ENCODE measurements around the gene ABHD16A. TPM values are rescaled to one million over a fixed set of nuclear protein-coding genes. Genes with fewer than 3 reads are reported as not detected.

Gene ABHD16A
- total and polyA plus RNA-seq, 5 donors = 28.1 to 37.0 (median 30.1) TPM

GRCh38 chr6:31643818-31644454 is 59.2 kb downstream of the ABHD16A start:
- no peaks in the 10 kb centered on the region for H3K4me1 ChIP-seq (ENCODE audit: control insufficient read depth, insufficient read depth, low read length)
- H3K9me3 ChIP-seq (ENCODE audit: control insufficient read depth, low read length) = no peaks in the 10 kb centered on the region
- no peak overlapping the region for H3K4me3 ChIP-seq (ENCODE audit: low read length)
- WGBS = 90% methylated on average over 17 of the region's 17 CpGs
- no peak overlapping the region for H3K27ac ChIP-seq (ENCODE audit: low read length)
- ATAC-seq (no peak), DNase-seq (peak in 1 of 3 donors; percentile 16)
- intact Hi-C loops (cut with DNase I) = no loop called here
- no peaks in the 10 kb centered on the region for H3K27me3 ChIP-seq (ENCODE audit: control insufficient read depth, insufficient read depth)

GRCh38 chr6:31642798-31643570 is 60.1 kb downstream of the ABHD16A start:
- 85% methylated on average over 6 of the region's 6 CpGs for WGBS

GRCh38 chr6:31641370-31641769 is 61.8 kb downstream of the ABHD16A start:
- Histone ChIP-seq H3K4me1 (ENCODE audit: control insufficient read depth, insufficient read depth, low read length) (no peaks in the 10 kb centered on the region), H3K9me3 (ENCODE audit: control insufficient read depth, low read length) (no peaks in the 10 kb centered on the region), H3K4me3 (ENCODE audit: low read length) (no peak overlapping the region), H3K27me3 (ENCODE audit: control insufficient read depth, insufficient read depth) (no peaks in the 10 kb centered on the region), H3K27ac (ENCODE audit: low read length) (no peak overlapping the region)
- DNase-seq = no peak
- no peak for ATAC-seq
- WGBS = 89% methylated on average over 4 of the region's 4 CpGs
- intact Hi-C loops (cut with DNase I) = no loop called here

More at GRCh38 chr6:31642798-31643570, 60.1 kb downstream of the ABHD16A start:
- ATAC-seq = no peak
- Histone ChIP-seq H3K9me3 (ENCODE audit: control insufficient read depth, low read length) (no peaks in the 10 kb centered on the region), H3K4me3 (ENCODE audit: low read length) (no peak overlapping the region), H3K27me3 (ENCODE audit: control insufficient read depth, insufficient read depth) (no peaks in the 10 kb centered on the region), H3K4me1 (ENCODE audit: control insufficient read depth, insufficient read depth, low read length) (no peaks in the 10 kb centered on the region), H3K27ac (ENCODE audit: low read length) (no peak overlapping the region)
- no peak for DNase-seq
- intact Hi-C loops (cut with DNase I) = no loop called here

DNA sequence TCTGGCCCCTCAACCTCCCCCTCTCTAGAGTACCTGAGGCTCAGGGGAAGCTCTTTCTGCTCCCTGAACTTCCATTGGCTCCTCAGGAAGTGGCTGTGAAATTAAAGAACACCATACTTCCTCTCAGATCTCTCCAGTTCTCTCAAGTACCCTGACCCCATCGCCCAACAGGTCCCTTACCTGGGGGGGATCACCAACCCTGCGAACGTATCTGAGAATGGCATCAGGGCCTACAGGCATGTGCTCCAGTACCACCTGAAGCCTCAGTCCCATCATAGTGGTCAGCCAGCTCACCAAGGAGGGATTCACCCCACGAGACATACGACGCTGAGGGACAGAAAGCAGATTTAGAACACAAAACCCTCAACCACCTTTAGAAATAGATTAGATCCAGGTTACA is 62.5 kb downstream of the ABHD16A start:
- Histone ChIP-seq H3K27me3 (ENCODE audit: control insufficient read depth, insufficient read depth) (no peaks in the 10 kb centered on the region), H3K4me3 (ENCODE audit: low read length) (no peak overlapping the region), H3K4me1 (ENCODE audit: control insufficient read depth, insufficient read depth, low read length) (no peaks in the 10 kb centered on the region), H3K9me3 (ENCODE audit: control insufficient read depth, low read length) (no peaks in the 10 kb centered on the region), H3K27ac (ENCODE audit: low read length) (no peak overlapping the region)
- ATAC-seq = no peak
- DNase-seq = no peak
- intact Hi-C loops (cut with DNase I) = no loop called here
- whole genome bisulfite sequencing = 93% methylated on average over 6 of the region's 6 CpGs

GRCh38 chr6:31639449-31639861 is 63.7 kb downstream of the ABHD16A start:
- WGBS = 79% methylated on average over 10 of the region's 10 CpGs
- no peak overlapping the region for H3K27ac ChIP-seq (ENCODE audit: low read length)

GRCh38 chr6:31639043-31639442 is 64.1 kb downstream of the ABHD16A start:
- no peak for DNase-seq
- no peaks in the 10 kb centered on the region for H3K9me3 ChIP-seq (ENCODE audit: control insufficient read depth, low read length)
- H3K4me3 ChIP-seq (ENCODE audit: low read length) = no peak overlapping the region
- no peak overlapping the region for H3K27ac ChIP-seq (ENCODE audit: low read length)
- no peak for ATAC-seq
- intact Hi-C loops (cut with DNase I) = no loop called here
- H3K4me1 ChIP-seq (ENCODE audit: control insufficient read depth, insufficient read depth, low read length) = no peaks in the 10 kb centered on the region
- 80% methylated on average over 9 of the region's 9 CpGs for WGBS
- H3K27me3 ChIP-seq (ENCODE audit: control insufficient read depth, insufficient read depth) = no peaks in the 10 kb centered on the region

More at GRCh38 chr6:31639449-31639861, 63.7 kb downstream of the ABHD16A start:
- intact Hi-C loops (cut with DNase I) = no loop called here
- no peaks in the 10 kb centered on the region for H3K4me1 ChIP-seq (ENCODE audit: control insufficient read depth, insufficient read depth, low read length)
- ATAC-seq (no peak), DNase-seq (no peak)
- no peaks in the 10 kb centered on the region for H3K27me3 ChIP-seq (ENCODE audit: control insufficient read depth, insufficient read depth)
- H3K4me3 ChIP-seq (ENCODE audit: low read length) = no peak overlapping the region
- no peaks in the 10 kb centered on the region for H3K9me3 ChIP-seq (ENCODE audit: control insufficient read depth, low read length)

Small RNA genes lying within 50 kb of the gene (microRNA-seq; reads per million reads assigned to microRNA genes)
- 0.54 to 1.3 reads per million in 2 donors for gene MIR4646

Other genes starting within 250 kb of the ABHD16A start
Only the 30 nearest of the 39 such genes appear.
- 1 to 10 TPM; 1.7 to 3.8 (median 2.6) TPM for gene ATP6V1G2, start 156.7 kb downstream of the ABHD16A start, total RNA-seq
- 2.8 TPM for gene ATP6V1G2, start 156.7 kb downstream of the ABHD16A start, polyA plus RNA-seq
- 10 to 100 TPM; 12.2 to 19.3 (median 14.6) TPM for gene NFKBIL1, start 155.7 kb downstream of the ABHD16A start, total RNA-seq
- gene NFKBIL1, start 155.7 kb downstream of the ABHD16A start, polyA plus RNA-seq = 16.7 TPM
- gene LTA, start 131.0 kb downstream of the ABHD16A start, total RNA-seq = not detected
- 0.07 TPM for gene LTA, start 131.0 kb downstream of the ABHD16A start, polyA plus RNA-seq
- gene TNF, start 127.8 kb downstream of the ABHD16A start, total RNA-seq = under 1 TPM; 0.42 to 0.71 (median 0.53) TPM
- 0.23 TPM for gene TNF, start 127.8 kb downstream of the ABHD16A start, polyA plus RNA-seq
- gene LTB, start 120.9 kb downstream of the ABHD16A start, total RNA-seq = 1 to 10 TPM in 1 of 4 donors, under 1 TPM in 2, not detected in 1; 0.59 to 1.5 (median 0.60) TPM
- gene LTB, start 120.9 kb downstream of the ABHD16A start, polyA plus RNA-seq = 0.61 TPM
- 10 to 100 TPM; 10.2 to 16.6 (median 12.4) TPM for gene LST1, start 117.0 kb downstream of the ABHD16A start, total RNA-seq
- gene LST1, start 117.0 kb downstream of the ABHD16A start, polyA plus RNA-seq = 7.8 TPM
- gene NCR3, start 110.3 kb downstream of the ABHD16A start, total RNA-seq = under 1 TPM in 2 of 4 donors, not detected in 2; 0.26 to 0.31 TPM
- 0.11 TPM for gene NCR3, start 110.3 kb downstream of the ABHD16A start, polyA plus RNA-seq
- gene AIF1, start 88.1 kb downstream of the ABHD16A start, total RNA-seq = 10 to 100 TPM; 17.9 to 29.9 (median 21.3) TPM
- gene AIF1, start 88.1 kb downstream of the ABHD16A start, polyA plus RNA-seq = 14.7 TPM
- 100 to 1,000 TPM in 2 of 4 donors, 10 to 100 TPM in 2; 96.9 to 110 (median 103) TPM for gene PRRC2A, start 82.6 kb downstream of the ABHD16A start, total RNA-seq
- gene PRRC2A, start 82.6 kb downstream of the ABHD16A start, polyA plus RNA-seq = 95.2 TPM
- 100 to 1,000 TPM; 230 to 260 (median 256) TPM for gene BAG6, start 50.7 kb downstream of the ABHD16A start, total RNA-seq
- gene BAG6, start 50.7 kb downstream of the ABHD16A start, polyA plus RNA-seq = 226 TPM
- gene APOM, start 47.4 kb downstream of the ABHD16A start, total RNA-seq = 1 to 10 TPM in 2 of 4 donors, under 1 TPM in 2; 0.48 to 2.8 (median 1.4) TPM
- 3.9 TPM for gene APOM, start 47.4 kb downstream of the ABHD16A start, polyA plus RNA-seq
- gene C6orf47, start 42.5 kb downstream of the ABHD16A start, total RNA-seq = 10 to 100 TPM; 18.5 to 20.7 (median 20.1) TPM
- 21.2 TPM for gene C6orf47, start 42.5 kb downstream of the ABHD16A start, polyA plus RNA-seq
- gene GPANK1, start 38.3 kb downstream of the ABHD16A start, total RNA-seq = 10 to 100 TPM; 16.8 to 23.9 (median 20.0) TPM
- gene GPANK1, start 38.3 kb downstream of the ABHD16A start, polyA plus RNA-seq = 24.6 TPM
- gene CSNK2B, start 37.2 kb downstream of the ABHD16A start, total RNA-seq = 100 to 1,000 TPM; 110 to 123 (median 116) TPM
- gene CSNK2B, start 37.2 kb downstream of the ABHD16A start, polyA plus RNA-seq = 158 TPM
- gene LY6G5B, start 33.3 kb downstream of the ABHD16A start, total RNA-seq = 1 to 10 TPM; 4.0 to 8.7 (median 5.9) TPM
- 4.6 TPM for gene LY6G5B, start 33.3 kb downstream of the ABHD16A start, polyA plus RNA-seq
- 1 to 10 TPM; 2.1 to 3.8 (median 2.3) TPM for gene LY6G5C, start 22.3 kb downstream of the ABHD16A start, total RNA-seq
- 5.0 TPM for gene LY6G5C, start 22.3 kb downstream of the ABHD16A start, polyA plus RNA-seq
- not detected for gene LY6G6F, start 3.5 kb upstream of the ABHD16A start, total RNA-seq
- not detected for gene LY6G6F, start 3.5 kb upstream of the ABHD16A start, polyA plus RNA-seq
- not detected for gene LY6G6D, start 12.0 kb upstream of the ABHD16A start, total RNA-seq
- gene LY6G6D, start 12.0 kb upstream of the ABHD16A start, polyA plus RNA-seq = not detected
- not detected for gene LY6G6C, start 18.4 kb upstream of the ABHD16A start, total RNA-seq
- 0.18 TPM for gene LY6G6C, start 18.4 kb upstream of the ABHD16A start, polyA plus RNA-seq
- under 1 TPM in 3 of 4 donors, not detected in 1; 0.31 to 0.37 (median 0.35) TPM for gene MPIG6B, start 20.0 kb upstream of the ABHD16A start, total RNA-seq
- 0.20 TPM for gene MPIG6B, start 20.0 kb upstream of the ABHD16A start, polyA plus RNA-seq
- 10 to 100 TPM; 42.4 to 55.6 (median 49.3) TPM for gene DDAH2, start 26.0 kb upstream of the ABHD16A start, total RNA-seq
- 57.4 TPM for gene DDAH2, start 26.0 kb upstream of the ABHD16A start, polyA plus RNA-seq
- 100 to 1,000 TPM in 3 of 4 donors, 10 to 100 TPM in 1; 99.4 to 153 (median 116) TPM for gene CLIC1, start 33.2 kb upstream of the ABHD16A start, total RNA-seq
- 116 TPM for gene CLIC1, start 33.2 kb upstream of the ABHD16A start, polyA plus RNA-seq
- 1 to 10 TPM; 2.6 to 3.2 (median 3.0) TPM for gene MSH5, start 36.7 kb upstream of the ABHD16A start, total RNA-seq
- 1.8 TPM for gene MSH5, start 36.7 kb upstream of the ABHD16A start, polyA plus RNA-seq
- under 1 TPM in 1 of 4 donors, not detected in 3; 0.50 TPM for gene SAPCD1, start 59.3 kb upstream of the ABHD16A start, total RNA-seq
- 0.25 TPM for gene SAPCD1, start 59.3 kb upstream of the ABHD16A start, polyA plus RNA-seq
- gene VWA7, start 74.0 kb upstream of the ABHD16A start, total RNA-seq = 10 to 100 TPM in 1 of 4 donors, 1 to 10 TPM in 3; 3.4 to 12.8 (median 8.2) TPM
- 3.2 TPM for gene VWA7, start 74.0 kb upstream of the ABHD16A start, polyA plus RNA-seq
- 10 to 100 TPM; 21.7 to 30.6 (median 26.9) TPM for gene VARS1, start 92.4 kb upstream of the ABHD16A start, total RNA-seq
- 14.8 TPM for gene VARS1, start 92.4 kb upstream of the ABHD16A start, polyA plus RNA-seq
- 10 to 100 TPM; 22.8 to 27.3 (median 23.8) TPM for gene LSM2, start 103.6 kb upstream of the ABHD16A start, total RNA-seq
- gene LSM2, start 103.6 kb upstream of the ABHD16A start, polyA plus RNA-seq = 27.0 TPM
- 1 to 10 TPM; 1.6 to 2.8 (median 2.2) TPM for gene HSPA1L, start 112.0 kb upstream of the ABHD16A start, total RNA-seq
- gene HSPA1L, start 112.0 kb upstream of the ABHD16A start, polyA plus RNA-seq = 2.0 TPM
- 100 to 1,000 TPM; 167 to 328 (median 273) TPM for gene HSPA1A, start 112.2 kb upstream of the ABHD16A start, total RNA-seq
- gene HSPA1A, start 112.2 kb upstream of the ABHD16A start, polyA plus RNA-seq = 321 TPM
- 100 to 1,000 TPM; 110 to 299 (median 197) TPM for gene HSPA1B, start 124.4 kb upstream of the ABHD16A start, total RNA-seq
- 114 TPM for gene HSPA1B, start 124.4 kb upstream of the ABHD16A start, polyA plus RNA-seq